Measurements from ENCODE around the gene HDAC9.

Gene HDAC9

DNA sequence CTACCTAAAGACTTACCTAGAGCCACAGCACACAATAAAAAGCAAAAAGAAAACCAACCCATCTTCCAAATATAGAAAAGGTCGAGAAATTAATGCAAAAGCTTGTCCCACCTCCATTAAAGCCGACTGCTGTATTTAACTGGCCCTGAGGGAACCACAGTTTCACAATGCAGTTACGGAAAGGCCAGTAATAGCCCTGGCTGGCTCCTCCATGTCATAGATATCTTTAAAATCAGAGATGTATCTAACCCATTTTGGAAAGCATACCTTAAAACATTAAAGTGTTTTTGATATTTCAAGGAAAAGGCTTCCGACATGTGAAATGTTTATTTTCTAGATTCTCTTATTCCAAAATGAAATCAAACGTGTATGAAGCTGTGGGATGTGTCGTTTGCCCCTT is 23.0 kb downstream of the HDAC9 start:
- no peak overlapping the region for H3K27ac ChIP-seq
- H3K4me3 ChIP-seq (ENCODE audit: low read depth in 1 of 2, low read length in 1 of 2), result no peak overlapping the region
- H3K4me1 ChIP-seq (ENCODE audit: control insufficient read depth in 1 of 2, insufficient read depth in 1 of 2, low read depth in 1 of 2, low read length in 1 of 2), result no peaks in the 10 kb centered on the region
- no peaks in the 10 kb centered on the region for H3K36me3 ChIP-seq
- H3K27me3 ChIP-seq, result no peaks in the 10 kb centered on the region
- TF ChIP-seq, protein P1, sequence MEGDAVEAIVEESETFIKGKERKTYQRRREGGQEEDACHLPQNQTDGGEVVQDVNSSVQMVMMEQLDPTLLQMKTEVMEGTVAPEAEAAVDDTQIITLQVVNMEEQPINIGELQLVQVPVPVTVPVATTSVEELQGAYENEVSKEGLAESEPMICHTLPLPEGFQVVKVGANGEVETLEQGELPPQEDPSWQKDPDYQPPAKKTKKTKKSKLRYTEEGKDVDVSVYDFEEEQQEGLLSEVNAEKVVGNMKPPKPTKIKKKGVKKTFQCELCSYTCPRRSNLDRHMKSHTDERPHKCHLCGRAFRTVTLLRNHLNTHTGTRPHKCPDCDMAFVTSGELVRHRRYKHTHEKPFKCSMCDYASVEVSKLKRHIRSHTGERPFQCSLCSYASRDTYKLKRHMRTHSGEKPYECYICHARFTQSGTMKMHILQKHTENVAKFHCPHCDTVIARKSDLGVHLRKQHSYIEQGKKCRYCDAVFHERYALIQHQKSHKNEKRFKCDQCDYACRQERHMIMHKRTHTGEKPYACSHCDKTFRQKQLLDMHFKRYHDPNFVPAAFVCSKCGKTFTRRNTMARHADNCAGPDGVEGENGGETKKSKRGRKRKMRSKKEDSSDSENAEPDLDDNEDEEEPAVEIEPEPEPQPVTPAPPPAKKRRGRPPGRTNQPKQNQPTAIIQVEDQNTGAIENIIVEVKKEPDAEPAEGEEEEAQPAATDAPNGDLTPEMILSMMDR (IDR thresholded peaks at IDR 0.05), result no peak
- no peaks in the 10 kb centered on the region for H3K9me3 ChIP-seq

DNA sequence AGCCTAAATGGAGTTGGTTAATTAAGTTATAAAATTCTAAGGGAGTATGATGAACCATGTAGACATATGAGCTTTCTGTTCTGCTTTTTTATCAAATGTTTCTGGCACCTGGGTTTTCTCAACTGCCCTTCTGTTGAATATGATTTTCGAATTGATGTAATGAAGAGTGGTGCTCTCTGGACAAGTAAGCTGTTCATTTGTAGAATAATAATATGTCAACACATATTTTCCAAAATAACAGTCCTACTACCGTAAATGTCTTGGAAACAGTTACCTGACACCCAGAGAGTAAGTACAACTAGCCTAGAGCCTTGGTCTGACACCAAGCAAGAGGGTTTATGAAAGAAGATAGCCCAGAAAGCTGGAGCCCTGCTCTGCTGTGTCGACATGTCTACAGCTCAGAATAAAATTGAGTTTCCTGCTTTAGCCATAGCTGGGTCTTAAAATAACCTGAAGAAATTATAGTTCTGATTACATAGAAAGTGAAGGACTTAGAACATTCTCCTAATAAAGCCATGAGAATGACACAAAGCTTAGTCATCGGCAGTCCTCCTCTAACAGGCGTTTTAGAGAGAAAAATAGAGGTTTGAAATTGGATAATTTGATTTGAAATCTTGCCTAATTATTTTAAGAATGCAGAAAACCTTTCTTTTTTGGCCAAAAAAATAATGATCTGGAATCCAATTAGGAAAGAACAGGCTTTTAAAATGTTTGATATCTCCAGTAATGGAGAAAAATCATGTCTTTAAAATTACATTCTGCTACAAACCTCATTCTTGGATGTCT is 25.1 kb downstream of the HDAC9 start:
- no peaks in the 10 kb centered on the region for H3K36me3 ChIP-seq
- no peak overlapping the region for H3K27ac ChIP-seq
- H3K4me1 ChIP-seq (ENCODE audit: control insufficient read depth in 1 of 2, insufficient read depth in 1 of 2, low read depth in 1 of 2, low read length in 1 of 2), result no peaks in the 10 kb centered on the region
- no peaks in the 10 kb centered on the region for H3K27me3 ChIP-seq
- no peaks in the 10 kb centered on the region for H3K9me3 ChIP-seq
- no peak overlapping the region for H3K4me3 ChIP-seq (ENCODE audit: low read depth in 1 of 2, low read length in 1 of 2)
- TF ChIP-seq, protein P1 (IDR thresholded peaks at IDR 0.05), result no peak

DNA sequence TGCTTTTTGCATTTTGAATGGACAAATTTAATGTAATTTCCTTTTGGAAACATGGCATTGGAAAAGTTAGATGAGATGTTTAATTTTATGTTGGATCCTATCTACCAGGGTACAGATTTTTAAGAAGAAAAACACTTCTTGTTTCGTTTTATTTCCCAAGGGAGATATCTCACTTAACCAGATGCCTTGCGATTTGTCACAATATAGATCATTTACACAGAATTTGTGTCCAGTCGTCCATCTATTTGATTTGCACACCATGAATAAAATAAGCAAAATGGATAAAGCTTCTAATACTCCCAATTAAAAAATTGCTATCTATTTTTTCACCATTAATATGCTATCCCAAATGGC is 25.7 kb downstream of the HDAC9 start:
- no peaks in the 10 kb centered on the region for H3K27me3 ChIP-seq
- H3K27ac ChIP-seq, result no peak overlapping the region
- H3K4me1 ChIP-seq (ENCODE audit: control insufficient read depth in 1 of 2, insufficient read depth in 1 of 2, low read depth in 1 of 2, low read length in 1 of 2), result no peaks in the 10 kb centered on the region
- no peaks in the 10 kb centered on the region for H3K9me3 ChIP-seq
- TF ChIP-seq, protein P1 (IDR thresholded peaks at IDR 0.05), result no peak
- no peak overlapping the region for H3K4me3 ChIP-seq (ENCODE audit: low read depth in 1 of 2, low read length in 1 of 2)
- H3K36me3 ChIP-seq, result no peaks in the 10 kb centered on the region

DNA sequence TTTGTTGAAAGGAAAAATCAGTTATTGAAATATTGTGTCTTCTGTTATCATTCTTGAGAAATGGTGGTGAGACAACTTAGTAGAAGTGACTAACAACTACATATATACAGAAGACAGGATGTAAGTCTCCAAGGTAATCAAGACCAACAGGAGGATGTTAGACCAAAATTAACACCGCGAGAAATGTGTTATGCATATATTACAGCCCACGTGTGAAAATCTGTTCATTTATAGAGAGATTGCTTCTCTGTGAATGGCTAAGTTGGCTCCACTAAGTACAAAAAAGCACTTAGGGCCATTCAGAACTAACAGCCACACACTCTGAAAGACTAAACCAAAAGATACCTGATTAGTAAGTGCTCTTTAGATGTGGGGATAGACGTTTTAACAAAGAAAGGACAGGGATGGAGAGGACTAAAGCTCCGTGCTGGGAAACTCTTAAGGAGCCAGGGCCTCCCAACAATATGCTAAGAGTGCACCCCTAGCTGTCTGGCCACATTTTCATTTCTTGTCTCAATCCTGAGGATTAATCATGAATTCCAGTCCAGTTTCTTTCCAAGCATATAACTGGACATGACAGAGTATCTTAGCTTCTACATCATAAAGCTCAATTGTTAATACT is 26.5 kb downstream of the HDAC9 start:
- Histone ChIP-seq H3K27ac (no peak overlapping the region), H3K4me3 (ENCODE audit: low read depth in 1 of 2, low read length in 1 of 2) (no peak overlapping the region), H3K27me3 (no peaks in the 10 kb centered on the region), H3K4me1 (ENCODE audit: control insufficient read depth in 1 of 2, insufficient read depth in 1 of 2, low read depth in 1 of 2, low read length in 1 of 2) (no peaks in the 10 kb centered on the region), H3K36me3 (no peaks in the 10 kb centered on the region), H3K9me3 (no peaks in the 10 kb centered on the region)
- TF ChIP-seq, protein P1 (IDR thresholded peaks at IDR 0.05), result no peak

DNA sequence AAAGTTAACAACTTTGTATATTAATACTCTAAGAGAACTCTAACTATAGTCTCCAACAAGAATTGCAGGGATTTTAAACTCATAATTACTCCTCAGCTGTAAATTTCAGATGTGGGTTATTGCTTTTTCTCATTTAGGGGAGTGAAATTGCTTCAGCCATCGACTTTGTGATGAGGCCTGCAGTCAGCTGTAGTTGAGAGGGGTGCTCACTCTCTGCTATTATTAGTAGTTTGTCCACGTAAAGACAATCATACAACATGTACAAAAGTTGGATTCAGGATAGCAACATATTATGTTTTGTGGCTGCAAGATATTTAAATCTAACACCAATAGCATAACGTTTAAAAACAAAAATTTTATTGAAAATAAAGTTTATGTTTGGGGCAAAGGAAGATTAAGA is 28.7 kb downstream of the HDAC9 start:
- no peaks in the 10 kb centered on the region for H3K4me1 ChIP-seq (ENCODE audit: control insufficient read depth in 1 of 2, insufficient read depth in 1 of 2, low read depth in 1 of 2, low read length in 1 of 2)
- H3K9me3 ChIP-seq, result no peaks in the 10 kb centered on the region
- no peak overlapping the region for H3K4me3 ChIP-seq (ENCODE audit: low read depth in 1 of 2, low read length in 1 of 2)
- no peaks in the 10 kb centered on the region for H3K36me3 ChIP-seq
- H3K27me3 ChIP-seq, result no peaks in the 10 kb centered on the region
- TF ChIP-seq, protein P1 (IDR thresholded peaks at IDR 0.05), result no peak
- H3K27ac ChIP-seq, result no peak overlapping the region
